Activated CD8-positive, alpha-beta memory T cell treated with anti-CD3 and anti-CD28 coated beads for 1 hour (primary cell): ENCODE data around the gene TMEM51.

ENCODE experiments used
- DNase-seq, 2 donors: peaks; one replicate each; pipeline ENCODE4 v3.0.0-alpha.2; 2020; ENCODE audit warnings: low read depth in 1 of 2; ENCODE audit errors: extremely low read depth in 1 of 2

The TMEM51 gene

GRCh38 chr1:15191770-15192169, 38.2 kb downstream of the TMEM51 start:
- DNase-seq, result no peak

GRCh38 chr1:15192916-15193550, 39.5 kb downstream of the TMEM51 start:
- no peak for DNase-seq

GRCh38 chr1:15195420-15196052, 42.0 kb downstream of the TMEM51 start:
- DNase-seq, result no peak

GRCh38 chr1:15196069-15196468, 42.5 kb downstream of the TMEM51 start:
- no peak for DNase-seq

- no peak for DNase-seq
These were observed 43.4 kb downstream of the TMEM51 start for GRCh38 chr1:15196807-15197530.

GRCh38 chr1:15197591-15198447, 44.3 kb downstream of the TMEM51 start:
- no peak for DNase-seq

- no peak for DNase-seq
These were observed 45.1 kb downstream of the TMEM51 start for GRCh38 chr1:15198684-15199083.

- no peak for DNase-seq
These were observed 47.7 kb downstream of the TMEM51 start for GRCh38 chr1:15201221-15201620.

- no peak for DNase-seq
These were observed 48.5 kb downstream of the TMEM51 start for GRCh38 chr1:15201849-15202551.

GRCh38 chr1:15204931-15205330, 51.4 kb downstream of the TMEM51 start:
- DNase-seq, result no peak

GRCh38 chr1:15205586-15206346, 52.2 kb downstream of the TMEM51 start:
- DNase-seq, result no peak

GRCh38 chr1:15206418-15207030, 53.0 kb downstream of the TMEM51 start:
- DNase-seq, result no peak

- no peak for DNase-seq
These were observed 53.7 kb downstream of the TMEM51 start for GRCh38 chr1:15207031-15207828.

- no peak for DNase-seq
These were observed 54.4 kb downstream of the TMEM51 start for GRCh38 chr1:15207829-15208429.

- DNase-seq, result no peak
These were observed 57.3 kb downstream of the TMEM51 start for GRCh38 chr1:15210651-15211375.

- DNase-seq, result no peak
These were observed 57.9 kb downstream of the TMEM51 start for GRCh38 chr1:15211424-15211823.

- no peak for DNase-seq
These were observed 58.8 kb downstream of the TMEM51 start for GRCh38 chr1:15212216-15212953.
